ENCODE results near the gene MARS2. TPM values are rescaled to one million over a fixed set of nuclear protein-coding genes. Genes with fewer than 3 reads are reported as not detected.
A peak's percentile ranks its signal among the peaks of the same experiment; 100 is the strongest.

Gene MARS2
- 1 to 10 TPM; 2.8 to 6.7 (median 4.2) TPM for total RNA-seq

GRCh38 chr2:197705121-197705911 lies at the start of gene MARS2:
TSS of gene MARS2 (plus strand) at chr2:197705369. CDS start at chr2:197705406, 37 bp downstream.
- no peaks in the 10 kb centered on the region for H3K9me3 ChIP-seq
- peak within 1 kb of the TSS; percentile 58 to 67 for H3K4me3 ChIP-seq
- peak; percentile 96 for ATAC-seq
- H3K27ac ChIP-seq = peak within 1 kb of the TSS; percentile 37 to 88 (median 82)
- WGBS, 2 donors (ENCODE audit: low coverage in 1 of 2) = no CpG with 5 or more reads among the region's 86 CpGs
- peaks cover 0 to 43% (median 19%) of the 10 kb centered on the region in 3 donors for H3K4me1 ChIP-seq
- peak; percentile 46 to 56 for TF ChIP-seq POLR2A (IDR thresholded peaks at IDR 0.05)
- no peak for TF ChIP-seq EP300 (IDR thresholded peaks at IDR 0.05)
- peak; percentile 83 for TF ChIP-seq POLR2AphosphoS5 (IDR thresholded peaks at IDR 0.05)
- TF ChIP-seq CTCF (IDR thresholded peaks at IDR 0.05) = peak in 1 of 4 experiments; percentile 31
- H3K27me3 ChIP-seq = no peaks in the 10 kb centered on the region
- no peaks in the 10 kb centered on the region for H3K36me3 ChIP-seq

GRCh38 chr2:197657562-197657961 lies 47.6 kb upstream of the MARS2 start:
- H3K4me3 ChIP-seq = no peak overlapping the region
- no peak for ATAC-seq

DNA sequence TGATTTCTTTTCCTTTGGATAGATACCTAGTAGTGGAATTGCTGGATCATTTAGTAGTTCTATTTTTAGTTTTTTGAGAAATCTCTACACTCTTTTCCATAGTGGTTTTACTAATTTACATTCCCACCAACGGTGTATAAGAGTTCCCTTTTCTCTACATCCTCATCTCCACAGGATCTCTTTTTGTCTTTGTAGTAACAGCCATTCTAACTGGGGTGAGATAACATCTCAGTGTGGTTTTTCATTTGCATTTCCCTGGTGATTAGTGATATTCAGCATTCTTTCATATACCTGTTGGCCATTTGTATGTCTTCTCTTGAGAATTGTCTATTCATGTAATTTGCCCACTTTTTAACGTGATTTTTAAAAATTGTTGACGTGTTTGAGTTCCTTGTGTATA lies 43.5 kb upstream of the MARS2 start:
- TF ChIP-seq EP300 (IDR thresholded peaks at IDR 0.05) (no peak), CTCF (IDR thresholded peaks at IDR 0.05) (no peak), POLR2A (IDR thresholded peaks at IDR 0.05) (no peak), POLR2AphosphoS5 (IDR thresholded peaks at IDR 0.05) (no peak)
- Histone ChIP-seq H3K36me3 (no peaks in the 10 kb centered on the region), H3K9me3 (peaks cover 0 to 12% (median 0%) of the 10 kb centered on the region in 3 donors), H3K27me3 (no peaks in the 10 kb centered on the region), H3K4me3 (no peak overlapping the region), H3K4me1 (no peaks in the 10 kb centered on the region), H3K27ac (no peak overlapping the region)
- no peak for ATAC-seq
- WGBS, 2 donors (ENCODE audit: low coverage in 1 of 2) = 61 to 66% methylated on average over 2 to 3 of the region's 3 CpGs

More at GRCh38 chr2:197657562-197657961, 47.6 kb upstream of the MARS2 start:
- TF ChIP-seq CTCF (IDR thresholded peaks at IDR 0.05) (no peak), POLR2AphosphoS5 (IDR thresholded peaks at IDR 0.05) (no peak), EP300 (IDR thresholded peaks at IDR 0.05) (no peak), POLR2A (IDR thresholded peaks at IDR 0.05) (no peak)
- no peaks in the 10 kb centered on the region for H3K9me3 ChIP-seq
- H3K4me1 ChIP-seq = no peaks in the 10 kb centered on the region
- no peak overlapping the region for H3K27ac ChIP-seq
- no peaks in the 10 kb centered on the region for H3K36me3 ChIP-seq
- no peaks in the 10 kb centered on the region for H3K27me3 ChIP-seq

- H3K27ac ChIP-seq = no peak overlapping the region
- no peak overlapping the region for H3K4me3 ChIP-seq
- no peak for ATAC-seq
- no peak for TF ChIP-seq POLR2AphosphoS5 (IDR thresholded peaks at IDR 0.05)
- TF ChIP-seq EP300 (IDR thresholded peaks at IDR 0.05) = no peak
- no peak for TF ChIP-seq CTCF (IDR thresholded peaks at IDR 0.05)
- TF ChIP-seq POLR2A (IDR thresholded peaks at IDR 0.05) = no peak
- peaks cover 0 to 32% (median 0%) of the 10 kb centered on the region in 3 donors for H3K9me3 ChIP-seq
- no peaks in the 10 kb centered on the region for H3K4me1 ChIP-seq
- H3K27me3 ChIP-seq = no peaks in the 10 kb centered on the region
- H3K36me3 ChIP-seq = no peaks in the 10 kb centered on the region
Measured at GRCh38 chr2:197666277-197666676, 38.9 kb upstream of the MARS2 start.

DNA sequence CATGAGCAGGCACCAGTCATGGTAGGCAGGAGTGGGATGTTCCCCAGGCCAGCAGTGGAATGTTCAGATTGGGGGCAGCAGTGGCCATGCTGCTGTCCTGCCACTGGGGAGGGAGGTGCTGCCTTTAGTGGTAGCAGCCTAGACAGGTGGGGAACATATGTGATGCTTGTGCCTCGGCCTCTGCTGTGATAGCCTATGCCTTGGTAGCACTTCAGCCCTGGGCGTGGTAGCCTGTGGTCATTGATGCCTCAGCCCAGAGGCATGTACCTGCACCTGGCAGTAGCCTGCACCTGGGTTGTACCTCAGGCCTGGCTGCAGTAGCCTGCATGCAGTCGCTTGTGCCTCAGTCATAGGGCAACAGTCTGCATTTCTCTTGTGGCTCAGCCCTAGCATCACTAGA lies 36.9 kb upstream of the MARS2 start:
- WGBS, 2 donors (ENCODE audit: low coverage in 1 of 2) = no CpG with 5 or more reads among the region's 3 CpGs
- no peak overlapping the region for H3K27ac ChIP-seq
- peaks cover 4% of the 10 kb centered on the region for H3K27me3 ChIP-seq
- H3K4me1 ChIP-seq = no peaks in the 10 kb centered on the region
- H3K4me3 ChIP-seq = no peak overlapping the region
- TF ChIP-seq POLR2A (IDR thresholded peaks at IDR 0.05) = no peak
- TF ChIP-seq CTCF (IDR thresholded peaks at IDR 0.05) = no peak
- no peak for TF ChIP-seq POLR2AphosphoS5 (IDR thresholded peaks at IDR 0.05)
- no peaks in the 10 kb centered on the region for H3K36me3 ChIP-seq
- no peak for ATAC-seq
- peaks cover 0 to 32% (median 0%) of the 10 kb centered on the region in 3 donors for H3K9me3 ChIP-seq

Data from gastroesophageal sphincter (tissue), 4 donors.